IMR-90 (cell line): ENCODE results near the gene SDHAF1. TPM values are rescaled to one million over a fixed set of nuclear protein-coding genes. Genes with fewer than 3 reads are reported as not detected.

Experiments used
- MAFK ChIP-seq: IDR thresholded peaks from 2 replicates; pipeline ENCODE4 v1.6.1; 2012; ENCODE audit warnings: low read depth, low read length, improper control_type of control experiment
- RAD21 ChIP-seq: IDR thresholded peaks from 2 replicates; pipeline ENCODE4 v1.6.1; 2012; ENCODE audit warnings: low read length, improper control_type of control experiment
- polyA plus RNA-seq, 3 experiments: library from polyadenylated mRNA; depleted of rRNA; stranded (reverse); fragments of >200 nt; gene quantifications; 2 replicates each; pipeline ENCODE4 v1.2.3, GENCODE V29; 2012; ENCODE audit warnings: low replicate concordance in 1 of 3
- total RNA-seq: library from RNA; depleted of rRNA; stranded (reverse); fragments of >200 nt; gene quantifications from 2 replicates; pipeline ENCODE4 v1.2.3, GENCODE V29; 2012
- TF ChIP-seq, protein P1 (sequence below): conservative IDR thresholded peaks from 2 replicates; pipeline ENCODE4 v1.5.1; 2012; ENCODE audit warnings: mild to moderate bottlenecking, low read depth, low read length, improper control_type of control experiment

The SDHAF1 gene
- total and polyA plus RNA-seq, 2 of the 4 experiments (the other 2 are of a cell fraction), result 4.8 to 9.9 TPM

DNA sequence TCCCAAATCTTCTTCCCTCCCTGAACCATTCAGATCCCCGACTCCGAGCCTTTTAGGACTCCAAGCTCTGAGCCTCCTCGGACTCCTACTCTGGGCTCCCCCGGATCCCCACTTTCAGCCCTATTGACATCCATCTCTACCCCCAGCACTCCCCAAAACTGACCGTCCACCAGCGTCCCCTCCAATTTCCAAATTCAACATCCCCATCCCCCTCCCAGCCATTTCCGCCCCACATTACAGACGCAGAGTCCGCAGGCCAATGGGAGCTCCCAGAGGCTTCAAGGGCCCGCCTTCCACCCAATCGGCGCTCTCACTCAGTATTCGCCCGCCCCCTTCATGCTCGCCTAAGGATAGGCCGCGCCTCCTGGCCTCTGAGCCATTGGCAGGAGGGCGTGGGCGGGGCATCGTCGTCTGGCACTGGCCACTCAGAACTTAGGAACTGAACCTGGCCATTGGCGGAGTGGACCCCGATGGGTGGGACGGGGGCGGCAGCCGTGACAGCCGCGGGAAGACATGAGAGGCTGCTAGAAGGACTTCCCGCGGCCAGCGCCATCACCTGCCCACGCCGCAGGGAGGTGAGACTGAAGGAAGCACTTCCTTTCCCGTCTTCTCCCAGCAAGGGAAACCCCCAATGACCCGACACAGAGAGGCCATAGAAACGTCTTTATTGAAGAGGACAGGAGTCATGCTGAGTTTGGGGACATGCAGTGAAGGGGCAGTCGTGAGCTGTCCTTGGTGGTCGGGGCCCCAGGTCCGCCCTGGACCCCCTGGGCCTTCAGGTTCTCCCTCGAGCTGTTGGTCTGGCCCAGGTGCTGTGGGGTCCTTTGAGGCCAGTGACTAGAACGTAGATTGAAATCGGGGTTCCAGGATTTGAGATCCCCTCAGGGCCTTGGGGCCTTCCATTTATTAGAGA is 19.3 kb downstream of the SDHAF1 start, which contains the start of gene ALKBH6 (continued):
- TF ChIP-seq, protein P1, sequence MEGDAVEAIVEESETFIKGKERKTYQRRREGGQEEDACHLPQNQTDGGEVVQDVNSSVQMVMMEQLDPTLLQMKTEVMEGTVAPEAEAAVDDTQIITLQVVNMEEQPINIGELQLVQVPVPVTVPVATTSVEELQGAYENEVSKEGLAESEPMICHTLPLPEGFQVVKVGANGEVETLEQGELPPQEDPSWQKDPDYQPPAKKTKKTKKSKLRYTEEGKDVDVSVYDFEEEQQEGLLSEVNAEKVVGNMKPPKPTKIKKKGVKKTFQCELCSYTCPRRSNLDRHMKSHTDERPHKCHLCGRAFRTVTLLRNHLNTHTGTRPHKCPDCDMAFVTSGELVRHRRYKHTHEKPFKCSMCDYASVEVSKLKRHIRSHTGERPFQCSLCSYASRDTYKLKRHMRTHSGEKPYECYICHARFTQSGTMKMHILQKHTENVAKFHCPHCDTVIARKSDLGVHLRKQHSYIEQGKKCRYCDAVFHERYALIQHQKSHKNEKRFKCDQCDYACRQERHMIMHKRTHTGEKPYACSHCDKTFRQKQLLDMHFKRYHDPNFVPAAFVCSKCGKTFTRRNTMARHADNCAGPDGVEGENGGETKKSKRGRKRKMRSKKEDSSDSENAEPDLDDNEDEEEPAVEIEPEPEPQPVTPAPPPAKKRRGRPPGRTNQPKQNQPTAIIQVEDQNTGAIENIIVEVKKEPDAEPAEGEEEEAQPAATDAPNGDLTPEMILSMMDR, result no peak
- TF ChIP-seq RAD21 (no peak), MAFK (no peak)
